ENCODE measurements around the gene NDUFS3. TPM values are rescaled to one million over a fixed set of nuclear protein-coding genes. Genes with fewer than 3 reads are reported as not detected.

The NDUFS3 gene
- total and polyA plus RNA-seq, 4 donors: 65.0 to 172 (median 148) TPM

DNA sequence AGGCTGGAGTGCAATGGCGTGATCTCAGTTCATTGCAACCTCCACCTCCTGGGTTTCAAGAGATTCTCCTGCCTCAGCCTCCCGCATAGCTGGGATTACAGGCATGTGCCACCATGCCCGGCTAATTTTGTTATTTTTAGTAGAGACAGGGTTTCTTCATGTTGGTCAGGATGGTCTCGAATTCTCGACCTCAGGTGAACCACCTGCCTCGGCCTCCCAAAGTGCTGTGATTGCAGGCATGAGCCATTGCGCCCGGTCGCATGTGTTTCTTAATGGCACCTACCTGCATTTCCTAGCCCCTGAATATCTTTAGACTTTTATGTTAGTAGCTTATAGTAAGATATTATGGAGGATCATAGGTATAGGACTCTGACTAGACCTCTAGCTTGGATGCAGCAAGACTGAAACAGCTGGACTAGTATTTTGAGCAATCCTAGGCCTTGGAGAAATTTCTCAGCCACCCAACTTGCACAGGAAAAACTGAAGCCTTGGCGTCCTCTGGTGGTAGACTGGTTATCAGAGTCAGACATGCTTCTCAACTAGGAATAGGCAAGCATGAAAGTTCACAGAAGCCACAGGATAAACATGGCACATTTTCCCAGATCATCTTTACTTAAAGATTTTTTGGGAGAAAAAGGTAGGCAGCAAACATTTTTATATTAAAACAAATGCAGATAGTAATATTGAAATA lies 38.0 kb downstream of the NDUFS3 start:
- Histone ChIP-seq H3K4me1 (ENCODE audit: control insufficient read depth, insufficient read depth, low read length) (peaks cover 4% of the 10 kb centered on the region), H3K36me3 (ENCODE audit: control insufficient read depth, insufficient read depth, low read length) (peaks cover 31% of the 10 kb centered on the region), H3K27ac (ENCODE audit: low read depth, low read length) (no peak overlapping the region), H3K9me3 (ENCODE audit: control insufficient read depth, insufficient read depth, low read length) (no peaks in the 10 kb centered on the region), H3K27me3 (ENCODE audit: control insufficient read depth, insufficient read depth, low read length) (no peaks in the 10 kb centered on the region), H3K4me3 (ENCODE audit: low read depth, low read length) (no peak overlapping the region)
- peak in 5 of 6 donors; percentile 46 to 88 (median 57) for DNase-seq (ENCODE audit: low read depth in 4 of 6, low spot score in 6 of 6)
- 98% methylated on average over 4 of the region's 10 CpGs for WGBS (ENCODE audit: insufficient coverage)

- Histone ChIP-seq H3K4me1 (ENCODE audit: control insufficient read depth, insufficient read depth, low read length) (peaks cover 4% of the 10 kb centered on the region), H3K4me3 (ENCODE audit: low read depth, low read length) (no peak overlapping the region), H3K36me3 (ENCODE audit: control insufficient read depth, insufficient read depth, low read length) (peaks cover 31% of the 10 kb centered on the region), H3K27me3 (ENCODE audit: control insufficient read depth, insufficient read depth, low read length) (no peaks in the 10 kb centered on the region), H3K27ac (ENCODE audit: low read depth, low read length) (no peak overlapping the region), H3K9me3 (ENCODE audit: control insufficient read depth, insufficient read depth, low read length) (no peaks in the 10 kb centered on the region)
- no peak for DNase-seq (ENCODE audit: low read depth in 4 of 6, low spot score in 6 of 6)
- no CpG with 5 or more reads among the region's 3 CpGs for WGBS (ENCODE audit: insufficient coverage)
Observed at GRCh38 chr11:47617417-47617809, 38.5 kb downstream of the NDUFS3 start.

- no CpG with 5 or more reads among the region's 2 CpGs for WGBS (ENCODE audit: insufficient coverage)
- Histone ChIP-seq H3K27me3 (ENCODE audit: control insufficient read depth, insufficient read depth, low read length) (no peaks in the 10 kb centered on the region), H3K4me1 (ENCODE audit: control insufficient read depth, insufficient read depth, low read length) (no peaks in the 10 kb centered on the region), H3K9me3 (ENCODE audit: control insufficient read depth, insufficient read depth, low read length) (no peaks in the 10 kb centered on the region), H3K27ac (ENCODE audit: low read depth, low read length) (peak overlapping the region; percentile 75), H3K4me3 (ENCODE audit: low read depth, low read length) (no peak overlapping the region), H3K36me3 (ENCODE audit: control insufficient read depth, insufficient read depth, low read length) (peaks cover 53% of the 10 kb centered on the region)
- peak in 2 of 6 donors; percentile 3 to 40 for DNase-seq (ENCODE audit: low read depth in 4 of 6, low spot score in 6 of 6)
Observed at GRCh38 chr11:47620836-47621378, 42.0 kb downstream of the NDUFS3 start.

DNA sequence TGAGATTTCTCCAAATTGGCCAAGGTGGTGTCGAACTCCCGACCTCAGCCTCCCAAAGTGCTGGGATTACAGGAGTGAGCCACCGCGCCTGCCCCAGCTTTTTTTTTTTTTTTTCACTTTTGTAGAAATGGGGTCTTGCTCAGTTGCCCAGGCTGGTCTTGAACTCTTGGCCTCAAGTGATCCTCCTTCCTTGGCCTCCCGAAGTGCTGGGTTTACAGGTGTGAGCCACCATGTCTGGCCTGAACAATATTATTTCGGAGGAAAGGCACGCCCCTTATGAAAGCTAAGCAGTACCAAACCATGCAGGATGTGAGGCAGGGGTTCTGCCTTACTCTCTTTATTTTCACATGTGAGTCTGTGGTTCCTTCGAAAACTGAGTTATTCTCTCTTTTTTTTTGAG lies 47.4 kb downstream of the NDUFS3 start:
- peaks cover 56% of the 10 kb centered on the region for H3K36me3 ChIP-seq (ENCODE audit: control insufficient read depth, insufficient read depth, low read length)
- H3K27me3 ChIP-seq (ENCODE audit: control insufficient read depth, insufficient read depth, low read length): no peaks in the 10 kb centered on the region
- WGBS (ENCODE audit: insufficient coverage): 98% methylated on average over 7 of the region's 8 CpGs
- no peak overlapping the region for H3K27ac ChIP-seq (ENCODE audit: low read depth, low read length)
- no peaks in the 10 kb centered on the region for H3K4me1 ChIP-seq (ENCODE audit: control insufficient read depth, insufficient read depth, low read length)
- H3K4me3 ChIP-seq (ENCODE audit: low read depth, low read length): no peak overlapping the region
- no peaks in the 10 kb centered on the region for H3K9me3 ChIP-seq (ENCODE audit: control insufficient read depth, insufficient read depth, low read length)
- no peak for DNase-seq (ENCODE audit: low read depth in 4 of 6, low spot score in 6 of 6)

- WGBS (ENCODE audit: insufficient coverage): no CpG with 5 or more reads among the region's 4 CpGs
- H3K27me3 ChIP-seq (ENCODE audit: control insufficient read depth, insufficient read depth, low read length): no peaks in the 10 kb centered on the region
- H3K4me1 ChIP-seq (ENCODE audit: control insufficient read depth, insufficient read depth, low read length): no peaks in the 10 kb centered on the region
- no peak for DNase-seq (ENCODE audit: low read depth in 4 of 6, low spot score in 6 of 6)
- no peak overlapping the region for H3K4me3 ChIP-seq (ENCODE audit: low read depth, low read length)
- peaks cover 60% of the 10 kb centered on the region for H3K36me3 ChIP-seq (ENCODE audit: control insufficient read depth, insufficient read depth, low read length)
- H3K9me3 ChIP-seq (ENCODE audit: control insufficient read depth, insufficient read depth, low read length): no peaks in the 10 kb centered on the region
- no peak overlapping the region for H3K27ac ChIP-seq (ENCODE audit: low read depth, low read length)
Observed at GRCh38 chr11:47628026-47628425, 49.2 kb downstream of the NDUFS3 start.

- H3K9me3 ChIP-seq (ENCODE audit: control insufficient read depth, insufficient read depth, low read length): no peaks in the 10 kb centered on the region
- H3K27ac ChIP-seq (ENCODE audit: low read depth, low read length): no peak overlapping the region
- no peaks in the 10 kb centered on the region for H3K4me1 ChIP-seq (ENCODE audit: control insufficient read depth, insufficient read depth, low read length)
- no peak overlapping the region for H3K4me3 ChIP-seq (ENCODE audit: low read depth, low read length)
- H3K36me3 ChIP-seq (ENCODE audit: control insufficient read depth, insufficient read depth, low read length): peaks cover 59% of the 10 kb centered on the region
- H3K27me3 ChIP-seq (ENCODE audit: control insufficient read depth, insufficient read depth, low read length): no peaks in the 10 kb centered on the region
- WGBS (ENCODE audit: insufficient coverage): no CpG with 5 or more reads among the region's 5 CpGs
- DNase-seq (ENCODE audit: low read depth in 4 of 6, low spot score in 6 of 6): no peak
Observed at GRCh38 chr11:47631473-47631872, 52.6 kb downstream of the NDUFS3 start.

Small RNA genes within 50 kb of the gene (small RNA-seq; reads per million reads assigned to genes)
- gene RN7SL652P (ENCODE audit: low replicate concordance): not detected
- gene RNU5E-10P (ENCODE audit: low replicate concordance): 0.16 reads per million

Other genes with a start within 250 kb of the NDUFS3 start
- gene MYBPC3, start 226.4 kb upstream of the NDUFS3 start, total RNA-seq: under 1 TPM in 1 of 2 donors, not detected in 1; 0.06 TPM
- gene MYBPC3, start 226.4 kb upstream of the NDUFS3 start, polyA plus RNA-seq (ENCODE audit: insufficient read length in 2 of 2): under 1 TPM; 0.15 to 0.16 TPM
- 1 to 10 TPM; 7.9 to 8.6 TPM for gene SPI1, start 200.5 kb upstream of the NDUFS3 start, total RNA-seq
- gene SPI1, start 200.5 kb upstream of the NDUFS3 start, polyA plus RNA-seq (ENCODE audit: insufficient read length in 2 of 2): 10 to 100 TPM; 10.8 to 12.9 TPM
- 10 to 100 TPM; 18.7 to 44.8 TPM for gene SLC39A13, start 170.5 kb upstream of the NDUFS3 start, total RNA-seq
- gene SLC39A13, start 170.5 kb upstream of the NDUFS3 start, polyA plus RNA-seq (ENCODE audit: insufficient read length in 2 of 2): 10 to 100 TPM; 39.2 to 51.4 TPM
- 100 to 1,000 TPM in 1 of 2 donors, 10 to 100 TPM in 1; 79.2 to 117 TPM for gene PSMC3, start 152.6 kb upstream of the NDUFS3 start, total RNA-seq
- 100 to 1,000 TPM; 154 to 157 TPM for gene PSMC3, start 152.6 kb upstream of the NDUFS3 start, polyA plus RNA-seq (ENCODE audit: insufficient read length in 2 of 2)
- gene RAPSN, start 129.9 kb upstream of the NDUFS3 start, total RNA-seq: under 1 TPM in 1 of 2 donors, not detected in 1; 0.11 TPM
- under 1 TPM in 1 of 2 donors, not detected in 1; 0.18 TPM for gene RAPSN, start 129.9 kb upstream of the NDUFS3 start, polyA plus RNA-seq (ENCODE audit: insufficient read length in 2 of 2)
- 100 to 1,000 TPM in 1 of 2 donors, 10 to 100 TPM in 1; 83.0 to 125 TPM for gene CELF1, start 25.9 kb upstream of the NDUFS3 start, total RNA-seq
- 100 to 1,000 TPM; 118 to 168 TPM for gene CELF1, start 25.9 kb upstream of the NDUFS3 start, polyA plus RNA-seq (ENCODE audit: insufficient read length in 2 of 2)
- gene PTPMT1, start 13.5 kb upstream of the NDUFS3 start, total RNA-seq: 10 to 100 TPM; 41.8 to 78.8 TPM
- gene PTPMT1, start 13.5 kb upstream of the NDUFS3 start, polyA plus RNA-seq (ENCODE audit: insufficient read length in 2 of 2): 10 to 100 TPM; 77.8 to 83.7 TPM
- gene KBTBD4, start 104 bp upstream of the NDUFS3 start, total RNA-seq: 10 to 100 TPM; 22.3 to 31.5 TPM
- 10 to 100 TPM; 25.0 to 28.3 TPM for gene KBTBD4, start 104 bp upstream of the NDUFS3 start, polyA plus RNA-seq (ENCODE audit: insufficient read length in 2 of 2)
- gene FAM180B, start 7.6 kb downstream of the NDUFS3 start, total RNA-seq: 1 to 10 TPM; 1.8 to 2.9 TPM
- 1 to 10 TPM; 1.5 to 1.7 TPM for gene FAM180B, start 7.6 kb downstream of the NDUFS3 start, polyA plus RNA-seq (ENCODE audit: insufficient read length in 2 of 2)
- gene C1QTNF4, start 15.3 kb downstream of the NDUFS3 start, total RNA-seq: 10 to 100 TPM; 15.8 to 24.9 TPM
- 100 to 1,000 TPM; 102 to 113 TPM for gene C1QTNF4, start 15.3 kb downstream of the NDUFS3 start, polyA plus RNA-seq (ENCODE audit: insufficient read length in 2 of 2)
- 10 to 100 TPM; 73.0 to 77.9 TPM for gene MTCH2, start 63.5 kb downstream of the NDUFS3 start, total RNA-seq
- gene MTCH2, start 63.5 kb downstream of the NDUFS3 start, polyA plus RNA-seq (ENCODE audit: insufficient read length in 2 of 2): 100 to 1,000 TPM; 103 to 106 TPM
- 1 to 10 TPM; 1.5 to 7.7 TPM for gene AGBL2, start 136.3 kb downstream of the NDUFS3 start, total RNA-seq
- gene AGBL2, start 136.3 kb downstream of the NDUFS3 start, polyA plus RNA-seq (ENCODE audit: insufficient read length in 2 of 2): 1 to 10 TPM; 5.6 to 7.1 TPM
- gene FNBP4, start 188.3 kb downstream of the NDUFS3 start, total RNA-seq: 10 to 100 TPM; 92.2 to 95.5 TPM
- gene FNBP4, start 188.3 kb downstream of the NDUFS3 start, polyA plus RNA-seq (ENCODE audit: insufficient read length in 2 of 2): 100 to 1,000 TPM in 1 of 2 donors, 10 to 100 TPM in 1; 96.7 to 129 TPM

All from spinal cord (tissue), 10 donors.